Gastroesophageal sphincter (tissue), 4 donors: Measurements from ENCODE around the gene FOXL1. TPM values are rescaled to one million over a fixed set of nuclear protein-coding genes. Genes with fewer than 3 reads are reported as not detected.

ENCODE experiments used
- ATAC-seq: fragments of 150-250 bp; one replicate; pipeline ENCODE4 v1.9.1; 2016; ENCODE audit warnings: mild to moderate bottlenecking, moderate library complexity
- H3K27ac ChIP-seq, 4 donors: fragments of 200-600 bp; sonication (generic) in 3 of 4; 1 replicate in 3 of 4; 2 replicates in 1 of 4; pipeline ENCODE4 v1.5.1; 2016 to 2019
- H3K27me3 ChIP-seq: fragments of 200-600 bp; sonication (generic); one replicate; pipeline ENCODE4 v1.5.1; 2019
- H3K36me3 ChIP-seq, 2 donors: fragments of 200-600 bp; sonication (generic); one replicate each; pipeline ENCODE4 v1.5.1; 2019; ENCODE audit warnings: control low read depth in 1 of 2
- H3K4me1 ChIP-seq, 3 donors: fragments of 200-600 bp; sonication (generic); 1 replicate in 2 of 3; 2 replicates in 1 of 3; pipeline ENCODE4 v1.5.1; 2016 to 2019; ENCODE audit warnings: control low read depth in 2 of 3
- H3K4me3 ChIP-seq, 2 donors: fragments of 200-600 bp; sonication (generic); one replicate each; pipeline ENCODE4 v1.5.1; 2019; ENCODE audit warnings: mild to moderate bottlenecking in 1 of 2, moderate library complexity in 1 of 2
- H3K9me3 ChIP-seq, 3 donors: fragments of 200-600 bp; sonication (generic); one replicate each; pipeline ENCODE4 v1.5.1; 2017 to 2019; ENCODE audit warnings: control low read depth in 2 of 3
- EP300 ChIP-seq: sonication (generic); formaldehyde crosslinking; IDR thresholded peaks from one replicate; pipeline ENCODE4 v1.6.1; 2017; ENCODE audit warnings: antibody characterized with exemption, mild to moderate bottlenecking
- POLR2A ChIP-seq, 2 donors: fragments of 450-650 bp; IDR thresholded peaks; one replicate each; pipeline ENCODE4 v1.6.1; 2017; ENCODE audit warnings: antibody characterized with exemption in 2 of 2, mild to moderate bottlenecking in 2 of 2, moderate library complexity in 1 of 2
- POLR2AphosphoS5 ChIP-seq: sonication (generic); formaldehyde crosslinking; IDR thresholded peaks from one replicate; pipeline ENCODE4 v1.6.1; 2017; ENCODE audit warnings: antibody characterized with exemption
- WGBS, 2 donors: methylation state at CpG; one replicate each; pipeline ENCODE4 v1.1.5; 2018; ENCODE audit warnings: low coverage in 1 of 2; 5-methylcytosine and 5-hydroxymethylcytosine counted together
- total RNA-seq, 4 donors: library from RNA; depleted of rRNA; stranded (reverse); fragments of >200 nt; gene quantifications; one replicate each; pipeline ENCODE4 v1.1.0, GENCODE V29; 2016
- TF ChIP-seq, protein P1 (sequence below), 4 experiments: fragments of 200-600 bp in 2 of 4; fragments of 450-650 bp in 2 of 4; sonication (generic) in 1 of 4; IDR thresholded peaks; one replicate each; pipeline ENCODE4 v1.5.1; 2017 to 2019; ENCODE audit warnings: antibody characterized with exemption in 4 of 4, mild to moderate bottlenecking in 2 of 4, moderate library complexity in 2 of 4

Gene FOXL1
- total RNA-seq, 4 donors from 2014 or later = 0.25 to 0.81 (median 0.58) TPM; not detected in 1

DNA sequence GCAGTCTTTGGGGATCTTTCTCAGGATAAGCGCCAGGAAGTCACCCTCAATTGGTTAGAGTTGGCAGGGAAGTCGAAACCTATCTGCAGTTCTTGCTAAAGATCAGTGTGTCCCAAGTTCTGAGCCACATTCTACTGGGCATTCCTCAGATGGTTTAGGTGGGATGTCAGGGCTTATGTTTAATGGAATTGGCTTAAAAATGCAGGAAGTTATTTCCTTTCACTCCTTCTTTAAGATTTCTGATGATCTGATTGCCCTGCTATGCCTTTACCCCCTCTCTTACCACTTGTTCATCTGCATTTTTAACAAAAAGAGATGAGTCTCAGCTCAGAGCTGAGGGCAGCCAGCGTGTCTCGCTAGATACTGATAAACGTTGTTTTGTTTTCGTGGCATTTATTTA, 30.8 kb downstream of the FOXL1 start:
- Histone ChIP-seq H3K36me3 (no peaks in the 10 kb centered on the region), H3K9me3 (no peaks in the 10 kb centered on the region), H3K27ac (no peak overlapping the region), H3K27me3 (peaks cover 92% of the 10 kb centered on the region), H3K4me1 (no peaks in the 10 kb centered on the region), H3K4me3 (no peak overlapping the region)
- no peak for ATAC-seq
- WGBS, 2 donors = 72 to 75% methylated on average over 4 to 5 of the region's 6 CpGs
- TF ChIP-seq, protein P1, sequence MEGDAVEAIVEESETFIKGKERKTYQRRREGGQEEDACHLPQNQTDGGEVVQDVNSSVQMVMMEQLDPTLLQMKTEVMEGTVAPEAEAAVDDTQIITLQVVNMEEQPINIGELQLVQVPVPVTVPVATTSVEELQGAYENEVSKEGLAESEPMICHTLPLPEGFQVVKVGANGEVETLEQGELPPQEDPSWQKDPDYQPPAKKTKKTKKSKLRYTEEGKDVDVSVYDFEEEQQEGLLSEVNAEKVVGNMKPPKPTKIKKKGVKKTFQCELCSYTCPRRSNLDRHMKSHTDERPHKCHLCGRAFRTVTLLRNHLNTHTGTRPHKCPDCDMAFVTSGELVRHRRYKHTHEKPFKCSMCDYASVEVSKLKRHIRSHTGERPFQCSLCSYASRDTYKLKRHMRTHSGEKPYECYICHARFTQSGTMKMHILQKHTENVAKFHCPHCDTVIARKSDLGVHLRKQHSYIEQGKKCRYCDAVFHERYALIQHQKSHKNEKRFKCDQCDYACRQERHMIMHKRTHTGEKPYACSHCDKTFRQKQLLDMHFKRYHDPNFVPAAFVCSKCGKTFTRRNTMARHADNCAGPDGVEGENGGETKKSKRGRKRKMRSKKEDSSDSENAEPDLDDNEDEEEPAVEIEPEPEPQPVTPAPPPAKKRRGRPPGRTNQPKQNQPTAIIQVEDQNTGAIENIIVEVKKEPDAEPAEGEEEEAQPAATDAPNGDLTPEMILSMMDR (IDR thresholded peaks at IDR 0.05) = no peak
- TF ChIP-seq EP300 (no peak), POLR2AphosphoS5 (no peak), POLR2A (IDR thresholded peaks at IDR 0.05) (no peak)

DNA sequence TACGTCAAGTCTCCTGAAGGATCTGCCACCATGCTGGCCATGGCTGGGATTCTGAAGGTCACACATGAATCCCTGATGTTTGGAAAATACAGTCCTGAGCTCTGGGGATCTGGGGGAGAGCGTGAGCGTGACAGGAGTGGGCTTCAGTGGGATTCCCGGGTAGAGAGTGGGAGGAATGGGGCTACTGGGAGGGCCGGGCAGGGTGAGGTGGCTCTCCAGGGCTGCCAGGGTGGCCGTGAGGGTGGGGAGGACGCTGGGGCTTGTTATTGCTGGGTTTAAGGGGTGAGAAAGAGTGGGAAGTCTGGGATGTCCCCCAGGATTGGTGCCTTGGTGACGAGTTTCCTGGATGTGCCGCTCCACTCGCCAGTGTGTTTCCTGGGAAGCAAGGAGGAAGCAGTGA, 31.3 kb downstream of the FOXL1 start:
- no peak for TF ChIP-seq POLR2AphosphoS5
- TF ChIP-seq EP300 = no peak
- TF ChIP-seq, protein P1 (IDR thresholded peaks at IDR 0.05) = no peak
- TF ChIP-seq POLR2A (IDR thresholded peaks at IDR 0.05) = no peak
- Histone ChIP-seq H3K4me3 (no peak overlapping the region), H3K27ac (no peak overlapping the region), H3K9me3 (no peaks in the 10 kb centered on the region), H3K36me3 (no peaks in the 10 kb centered on the region), H3K27me3 (peaks cover 86% of the 10 kb centered on the region), H3K4me1 (no peaks in the 10 kb centered on the region)
- no peak for ATAC-seq
- 80 to 87% methylated on average over 6 to 8 of the region's 10 CpGs for WGBS, 2 donors

DNA sequence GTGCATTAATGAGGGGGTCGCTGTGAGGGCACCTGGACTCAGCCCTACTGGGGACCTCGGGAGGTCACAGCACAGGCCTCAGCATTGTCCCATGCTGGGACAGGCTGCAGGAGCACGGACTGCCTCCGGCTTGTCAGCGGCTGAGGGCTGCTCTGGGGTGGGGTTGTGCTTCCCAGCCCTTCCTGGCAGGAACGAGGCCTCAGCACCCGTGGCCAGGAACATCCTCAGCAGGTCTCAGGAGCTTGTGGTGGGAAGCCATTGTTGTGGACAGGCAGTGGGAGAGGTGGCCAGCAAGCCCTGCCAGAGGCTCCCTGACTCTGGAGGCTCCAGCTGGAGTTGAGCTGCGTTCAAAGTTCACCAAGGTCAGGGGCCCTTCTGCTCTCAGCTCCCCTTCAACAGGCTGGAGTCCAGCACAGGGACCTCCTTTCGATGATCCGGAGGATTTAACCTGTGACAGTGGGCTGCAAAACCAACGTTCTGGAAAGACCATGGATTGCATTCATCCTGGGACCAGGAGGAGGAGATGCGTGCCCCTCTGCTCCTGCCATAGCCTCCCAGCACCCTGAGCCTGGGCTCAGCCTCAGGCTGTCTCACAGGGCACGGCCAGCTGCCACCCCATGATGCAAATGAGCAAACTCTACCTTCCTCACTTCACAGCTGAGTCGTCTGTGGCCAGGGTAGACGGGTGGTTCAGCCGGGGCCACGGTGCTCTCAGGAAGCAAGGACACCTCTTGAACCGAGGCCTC, 32.6 kb downstream of the FOXL1 start:
- Histone ChIP-seq H3K27me3 (peaks cover 73% of the 10 kb centered on the region), H3K4me3 (no peak overlapping the region), H3K9me3 (no peaks in the 10 kb centered on the region), H3K4me1 (no peaks in the 10 kb centered on the region), H3K27ac (peak overlapping the region in 2 of 4 donors; percentile 19 to 32), H3K36me3 (no peaks in the 10 kb centered on the region)
- WGBS, 2 donors = 60% methylated on average over 3 of the region's 18 CpGs; no CpG with 5 or more reads in 1 of the 2 donors
- ATAC-seq = no peak
- TF ChIP-seq POLR2AphosphoS5 = no peak
- TF ChIP-seq EP300 = no peak
- TF ChIP-seq POLR2A (IDR thresholded peaks at IDR 0.05) = no peak
- TF ChIP-seq, protein P1 (IDR thresholded peaks at IDR 0.05) = no peak

DNA sequence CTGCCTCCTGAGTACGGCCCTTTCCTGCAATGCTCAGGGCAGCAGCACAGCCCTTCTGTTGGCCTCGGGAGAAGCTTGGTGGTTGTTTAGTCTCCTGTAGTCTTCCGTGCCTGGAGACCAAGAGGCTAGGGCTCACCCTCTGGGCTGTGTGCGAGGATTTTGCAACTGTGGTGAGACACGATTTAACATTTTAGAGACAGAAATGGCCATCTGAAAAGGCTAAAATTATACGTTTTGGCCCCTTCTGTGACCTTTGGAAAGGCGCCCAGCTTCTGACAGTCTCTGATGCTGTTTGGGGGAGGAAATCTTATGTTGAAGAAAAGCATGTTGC, 33.1 kb downstream of the FOXL1 start:
- Histone ChIP-seq H3K27ac (peak overlapping the region in 2 of 4 donors; percentile 19 to 32), H3K27me3 (peaks cover 68% of the 10 kb centered on the region), H3K9me3 (no peaks in the 10 kb centered on the region), H3K36me3 (no peaks in the 10 kb centered on the region), H3K4me1 (no peaks in the 10 kb centered on the region), H3K4me3 (no peak overlapping the region)
- no peak for TF ChIP-seq POLR2AphosphoS5
- TF ChIP-seq, protein P1 (IDR thresholded peaks at IDR 0.05) = no peak
- no peak for TF ChIP-seq POLR2A (IDR thresholded peaks at IDR 0.05)
- no peak for TF ChIP-seq EP300
- no peak for ATAC-seq
- WGBS, 2 donors = 28% methylated on average over 3 of the region's 7 CpGs; no CpG with 5 or more reads in 1 of the 2 donors

DNA sequence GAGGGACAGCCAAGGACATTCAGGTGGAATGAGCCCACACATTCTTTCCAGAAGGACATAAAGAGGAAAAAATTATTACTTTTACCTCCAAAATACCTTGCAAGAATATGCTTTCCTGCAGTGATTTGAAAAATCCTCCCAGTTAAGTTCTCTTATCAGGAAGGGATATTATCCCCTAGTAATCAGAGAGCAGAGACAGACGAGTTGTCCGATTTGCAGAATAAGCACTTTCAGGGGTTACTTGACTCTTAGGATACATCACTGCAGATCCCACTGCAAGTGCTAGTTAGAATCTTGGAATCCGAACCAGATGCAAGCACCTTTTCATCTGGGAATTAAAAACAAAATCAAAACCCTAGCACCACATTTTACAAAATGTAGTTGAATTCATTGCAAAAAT, 33.6 kb downstream of the FOXL1 start:
- no peak overlapping the region for H3K4me3 ChIP-seq
- 26 to 67% methylated on average over 2 to 3 of the region's 3 CpGs for WGBS, 2 donors
- no peak overlapping the region for H3K27ac ChIP-seq
- no peak for ATAC-seq
- H3K36me3 ChIP-seq = no peaks in the 10 kb centered on the region
- H3K4me1 ChIP-seq = no peaks in the 10 kb centered on the region
- TF ChIP-seq POLR2A (IDR thresholded peaks at IDR 0.05) (no peak), EP300 (no peak), POLR2AphosphoS5 (no peak)
- TF ChIP-seq, protein P1 (IDR thresholded peaks at IDR 0.05) = no peak
- no peaks in the 10 kb centered on the region for H3K9me3 ChIP-seq
- H3K27me3 ChIP-seq = peaks cover 64% of the 10 kb centered on the region
